GM18868 (cell line): Measurements from ENCODE around the gene SLC5A1.
"Not testable (repeated sequence)": the region's sequence is repeated elsewhere in the genome, so short reads cannot be mapped to it uniquely, and the experiment has no call there.

Experiments
- ATAC-seq: cut with Tn5 transposase; IDR thresholded peaks from one replicate; pipeline ENCODE4 v1.9.1; 2021; ENCODE audit warnings: mild to moderate bottlenecking, moderate library complexity; ENCODE audit not compliant: unreplicated experiment

SLC5A1 gene

GRCh38 chr22:32083814-32084213, 40.8 kb downstream of the SLC5A1 start:
- no peak for ATAC-seq

GRCh38 chr22:32088084-32088483, 45.0 kb downstream of the SLC5A1 start:
- ATAC-seq = no peak

GRCh38 chr22:32097018-32097417, 54.0 kb downstream of the SLC5A1 start:
- no peak for ATAC-seq

GRCh38 chr22:32097881-32098499, 54.9 kb downstream of the SLC5A1 start:
- no peak for ATAC-seq

- ATAC-seq = no peak
Observed at GRCh38 chr22:32100711-32101110, 57.6 kb downstream of the SLC5A1 start.

GRCh38 chr22:32103658-32104315, 60.7 kb downstream of the SLC5A1 start:
- no peak for ATAC-seq

- ATAC-seq = no peak
Observed at GRCh38 chr22:32106930-32107329, 63.9 kb downstream of the SLC5A1 start.

- ATAC-seq = no peak
Observed at GRCh38 chr22:32112380-32112779, 69.3 kb downstream of the SLC5A1 start.

- no peak for ATAC-seq
Observed at GRCh38 chr22:32119568-32120235, 76.6 kb downstream of the SLC5A1 start.

GRCh38 chr22:32120603-32121002, 77.5 kb downstream of the SLC5A1 start:
- no peak for ATAC-seq

- no peak for ATAC-seq
Observed at GRCh38 chr22:32122899-32123298, 79.8 kb downstream of the SLC5A1 start.

GRCh38 chr22:32123657-32124056, 80.6 kb downstream of the SLC5A1 start:
- ATAC-seq = no peak

GRCh38 chr22:32127904-32128303, 84.8 kb downstream of the SLC5A1 start:
- ATAC-seq = no peak

GRCh38 chr22:32130464-32130863, 87.4 kb downstream of the SLC5A1 start:
- no peak for ATAC-seq

- ATAC-seq = no peak
Observed at GRCh38 chr22:32132126-32132525, 89.1 kb downstream of the SLC5A1 start.

- no peak for ATAC-seq
Observed at GRCh38 chr22:32132783-32133182, 89.7 kb downstream of the SLC5A1 start.

GRCh38 chr22:32134796-32135195, 91.7 kb downstream of the SLC5A1 start:
- not testable (repeated sequence) for ATAC-seq

- ATAC-seq = not testable (repeated sequence)
Observed at GRCh38 chr22:32135958-32136357, 92.9 kb downstream of the SLC5A1 start.

GRCh38 chr22:32136881-32137280, 93.8 kb downstream of the SLC5A1 start:
- ATAC-seq = not testable (repeated sequence)

- ATAC-seq = not testable (repeated sequence)
Observed at GRCh38 chr22:32137731-32138324, 94.8 kb downstream of the SLC5A1 start.

- not testable (repeated sequence) for ATAC-seq
Observed at GRCh38 chr22:32138576-32138975, 95.5 kb downstream of the SLC5A1 start.

- ATAC-seq = not testable (repeated sequence)
Observed at GRCh38 chr22:32140688-32141087, 97.6 kb downstream of the SLC5A1 start.
